Measurements from ENCODE around the gene STK16. TPM values are rescaled to one million over a fixed set of nuclear protein-coding genes. Genes with fewer than 3 reads are reported as not detected.

The STK16 gene
- total and polyA plus RNA-seq, 2 of the 13 experiments (the other 11 are each of a cell fraction or from before 2014, with no cell fraction given), result 28.0 to 50.9 TPM

DNA sequence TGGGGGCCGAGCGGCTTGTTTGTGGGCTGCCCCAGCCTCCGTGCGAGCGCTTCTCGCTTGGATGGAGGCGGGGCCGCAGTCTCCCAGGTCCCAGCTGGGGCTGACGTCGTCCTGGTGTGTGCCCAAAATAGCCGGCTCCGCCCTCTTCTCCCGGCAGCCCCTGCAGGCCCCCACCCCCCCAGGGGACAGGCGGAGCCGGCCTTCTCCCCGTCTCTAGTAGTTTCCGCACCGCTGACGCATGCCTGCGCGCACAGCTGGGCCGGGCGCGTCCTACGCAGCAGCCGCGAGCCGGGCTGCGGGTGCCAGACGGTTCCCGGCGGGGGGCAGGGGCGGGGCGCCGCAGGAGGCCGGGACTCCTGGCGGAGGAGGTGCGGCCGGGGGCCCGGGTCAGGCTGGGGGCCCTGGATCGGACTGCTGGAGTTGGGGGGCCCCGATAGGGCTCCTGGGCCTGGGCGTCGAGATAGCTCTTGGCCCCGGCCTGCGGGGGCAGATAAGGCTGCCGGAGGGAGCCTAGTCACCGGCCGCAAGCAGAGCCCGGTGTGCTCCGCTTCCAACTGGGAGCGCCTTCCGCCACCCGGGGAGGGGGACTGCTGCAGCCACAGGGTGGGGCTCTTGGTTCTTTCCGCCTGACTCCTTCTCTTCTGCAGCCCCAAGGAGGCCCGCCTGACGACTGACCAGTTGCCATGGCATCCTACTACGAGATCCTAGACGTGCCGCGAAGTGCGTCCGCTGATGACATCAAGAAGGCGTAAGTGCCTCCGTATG lies 34.1 kb downstream of the STK16 start, which contains the start of gene DNAJB2 (continued):
- TF ChIP-seq ATF1 (CRISPR knock-in tag; IDR thresholded peaks at IDR 0.05) (peak; percentile 73), NBN (conservative IDR thresholded peaks at IDR 0.05) (no peak)

DNA sequence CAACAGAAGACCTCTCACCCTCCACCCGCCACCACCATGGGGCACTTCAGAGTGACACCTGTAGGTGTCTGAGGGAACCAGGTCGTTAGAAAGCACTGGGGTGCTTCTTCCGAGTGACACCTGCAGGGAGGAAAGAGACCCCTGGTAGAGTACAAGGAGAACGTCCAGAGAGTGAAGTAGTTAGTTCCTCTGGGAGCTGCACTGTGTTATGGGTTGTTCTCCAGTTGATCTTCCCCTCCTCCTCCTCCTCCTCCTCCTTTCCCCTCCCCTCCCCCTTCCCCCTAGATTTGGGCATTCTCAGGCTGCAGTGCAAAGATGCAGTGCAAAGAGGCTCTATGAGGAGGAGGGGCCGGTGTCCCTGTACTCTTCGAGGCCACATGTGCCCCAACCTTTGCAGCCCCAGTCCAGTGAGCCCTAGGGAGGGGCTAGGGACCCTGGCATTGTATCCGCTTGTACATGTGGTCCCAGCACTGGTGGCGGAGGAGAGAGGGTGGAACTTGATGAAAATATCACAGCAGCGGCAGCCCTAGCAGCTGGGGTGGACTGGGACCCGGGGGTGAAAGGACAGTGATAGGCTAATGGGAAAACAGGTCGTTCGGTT lies 34.7 kb downstream of the STK16 start:
- ChIA-PET CTCF (ENCODE audit: low intra/inter-chr PET ratio, low total read pairs) (interaction anchor here (2.8 kb wide), 1 partner anchor 18 kb away, joined by 28 read pairs; no protein-coding TSS in a partner anchor), POLR2A (interaction anchor here (1.3 to 3.3 kb wide), 9 partner anchors 10 to 103 kb away, joined by 3 to 70 read pairs (median 19); partner anchors contain the start of genes ABCB6, ANKZF1, ATG9A and CNPPD1)
- 77% methylated on average over 12 of the region's 12 CpGs for WGBS (ENCODE audit: low lambda C conversion rate)
- Histone ChIP-seq H4K20me1 (ENCODE audit: insufficient read depth, low read length) (no peaks in the 10 kb centered on the region), H3K4me3 (replicated peaks in 1 of 3; ENCODE audit: insufficient read depth in 1 of 3, low read depth in 2 of 3, low read length in 3 of 3) (peak overlapping the region; percentile 59 to 77 (median 73)), H3K27me3 (ENCODE audit: control insufficient read depth in 1 of 2, insufficient read depth in 2 of 2, low read length in 2 of 2) (no peaks in the 10 kb centered on the region), H3K9me3 (ENCODE audit: low read length) (no peaks in the 10 kb centered on the region), H3K4me1 (ENCODE audit: insufficient read depth, low read length) (peaks cover 27% of the 10 kb centered on the region), H3K36me3 (replicated peaks in 1 of 2; ENCODE audit: control insufficient read depth in 1 of 2, insufficient read depth in 2 of 2, low read length in 2 of 2) (peaks cover 4 to 10% of the 10 kb centered on the region in 2 experiments; a peak in 4 of 5 replicates), H2AFZ (ENCODE audit: low read length) (no peak overlapping the region), H3K27ac (ENCODE audit: extremely low read length, insufficient read depth, low read length) (peak overlapping the region; percentile 62), H3K79me2 (ENCODE audit: insufficient read depth, low read length) (no peaks in the 10 kb centered on the region), H3K4me2 (ENCODE audit: low read depth, low read length) (peak overlapping the region; percentile 96), H3K9ac (ENCODE audit: insufficient read depth, low read depth, low read length) (peak overlapping the region; percentile 80)
- intact Hi-C loops (cut with micrococcal nuclease; ENCODE audit: unreplicated experiment) (loop anchor here (1.0 kb wide), 2 partner anchors 14 to 31 kb away; no protein-coding TSS in a partner anchor), in situ Hi-C loops (cut with HindIII; ENCODE audit: extremely low pct_ligation_motif_present, low pct_unique_long_range_greater_than_20kb) (no loop called here)
- FAIRE-seq (no peak), DNase-seq (ENCODE audit: low spot score) (no peak), ATAC-seq (peak; percentile 8)
- BruUV-seq (replicated peaks), result no TSS peak
- TF ChIP-seq ZNF781 (CRISPR knock-in tag; IDR thresholded peaks at IDR 0.05; ENCODE audit: borderline replicate concordance, not compliant biosample characterization) (no peak), SSRP1 (CRISPR knock-in tag; IDR thresholded peaks at IDR 0.05) (0 out of 2 replicates have a peak, but pooled peaks have one; percentile 30), ZNF572 (CRISPR knock-in tag; IDR thresholded peaks at IDR 0.05) (0 out of 2 replicates have a peak, but pooled peaks have one; percentile 57), PCBP2 (optimal IDR thresholded peaks at IDR 0.05; ENCODE audit: low read depth, low read length, poor library complexity, severe bottlenecking) (peak; percentile 91), ARNT2 (CRISPR knock-in tag; IDR thresholded peaks at IDR 0.05; ENCODE audit: low read depth) (no peak)
- TF ChIP-seq, protein P1, sequence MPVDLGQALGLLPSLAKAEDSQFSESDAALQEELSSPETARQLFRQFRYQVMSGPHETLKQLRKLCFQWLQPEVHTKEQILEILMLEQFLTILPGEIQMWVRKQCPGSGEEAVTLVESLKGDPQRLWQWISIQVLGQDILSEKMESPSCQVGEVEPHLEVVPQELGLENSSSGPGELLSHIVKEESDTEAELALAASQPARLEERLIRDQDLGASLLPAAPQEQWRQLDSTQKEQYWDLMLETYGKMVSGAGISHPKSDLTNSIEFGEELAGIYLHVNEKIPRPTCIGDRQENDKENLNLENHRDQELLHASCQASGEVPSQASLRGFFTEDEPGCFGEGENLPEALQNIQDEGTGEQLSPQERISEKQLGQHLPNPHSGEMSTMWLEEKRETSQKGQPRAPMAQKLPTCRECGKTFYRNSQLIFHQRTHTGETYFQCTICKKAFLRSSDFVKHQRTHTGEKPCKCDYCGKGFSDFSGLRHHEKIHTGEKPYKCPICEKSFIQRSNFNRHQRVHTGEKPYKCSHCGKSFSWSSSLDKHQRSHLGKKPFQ (CRISPR knock-in tag; IDR thresholded peaks at IDR 0.05; ENCODE audit: insufficient replicate concordance), result peak; percentile 9
- TF ChIP-seq, protein P2, sequence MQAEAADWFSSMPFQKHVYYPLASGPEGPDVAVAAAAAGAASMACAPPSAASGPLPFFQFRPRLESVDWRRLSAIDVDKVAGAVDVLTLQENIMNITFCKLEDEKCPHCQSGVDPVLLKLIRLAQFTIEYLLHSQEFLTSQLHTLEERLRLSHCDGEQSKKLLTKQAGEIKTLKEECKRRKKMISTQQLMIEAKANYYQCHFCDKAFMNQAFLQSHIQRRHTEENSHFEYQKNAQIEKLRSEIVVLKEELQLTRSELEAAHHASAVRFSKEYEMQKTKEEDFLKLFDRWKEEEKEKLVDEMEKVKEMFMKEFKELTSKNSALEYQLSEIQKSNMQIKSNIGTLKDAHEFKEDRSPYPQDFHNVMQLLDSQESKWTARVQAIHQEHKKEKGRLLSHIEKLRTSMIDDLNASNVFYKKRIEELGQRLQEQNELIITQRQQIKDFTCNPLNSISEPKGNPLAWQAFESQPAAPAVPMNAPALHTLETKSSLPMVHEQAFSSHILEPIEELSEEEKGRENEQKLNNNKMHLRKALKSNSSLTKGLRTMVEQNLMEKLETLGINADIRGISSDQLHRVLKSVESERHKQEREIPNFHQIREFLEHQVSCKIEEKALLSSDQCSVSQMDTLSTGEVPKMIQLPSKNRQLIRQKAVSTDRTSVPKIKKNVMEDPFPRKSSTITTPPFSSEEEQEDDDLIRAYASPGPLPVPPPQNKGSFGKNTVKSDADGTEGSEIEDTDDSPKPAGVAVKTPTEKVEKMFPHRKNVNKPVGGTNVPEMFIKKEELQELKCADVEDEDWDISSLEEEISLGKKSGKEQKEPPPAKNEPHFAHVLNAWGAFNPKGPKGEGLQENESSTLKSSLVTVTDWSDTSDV (CRISPR knock-in tag; IDR thresholded peaks at IDR 0.05), result peak; percentile 59; the same call in 1 of the 2 replicates
- TF ChIP-seq, protein P3, sequence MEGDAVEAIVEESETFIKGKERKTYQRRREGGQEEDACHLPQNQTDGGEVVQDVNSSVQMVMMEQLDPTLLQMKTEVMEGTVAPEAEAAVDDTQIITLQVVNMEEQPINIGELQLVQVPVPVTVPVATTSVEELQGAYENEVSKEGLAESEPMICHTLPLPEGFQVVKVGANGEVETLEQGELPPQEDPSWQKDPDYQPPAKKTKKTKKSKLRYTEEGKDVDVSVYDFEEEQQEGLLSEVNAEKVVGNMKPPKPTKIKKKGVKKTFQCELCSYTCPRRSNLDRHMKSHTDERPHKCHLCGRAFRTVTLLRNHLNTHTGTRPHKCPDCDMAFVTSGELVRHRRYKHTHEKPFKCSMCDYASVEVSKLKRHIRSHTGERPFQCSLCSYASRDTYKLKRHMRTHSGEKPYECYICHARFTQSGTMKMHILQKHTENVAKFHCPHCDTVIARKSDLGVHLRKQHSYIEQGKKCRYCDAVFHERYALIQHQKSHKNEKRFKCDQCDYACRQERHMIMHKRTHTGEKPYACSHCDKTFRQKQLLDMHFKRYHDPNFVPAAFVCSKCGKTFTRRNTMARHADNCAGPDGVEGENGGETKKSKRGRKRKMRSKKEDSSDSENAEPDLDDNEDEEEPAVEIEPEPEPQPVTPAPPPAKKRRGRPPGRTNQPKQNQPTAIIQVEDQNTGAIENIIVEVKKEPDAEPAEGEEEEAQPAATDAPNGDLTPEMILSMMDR (CRISPR knock-in tag; IDR thresholded peaks at IDR 0.05), result peak; percentile 10; the same call in 1 of the 2 replicates
- TF ChIP-seq, protein P4, sequence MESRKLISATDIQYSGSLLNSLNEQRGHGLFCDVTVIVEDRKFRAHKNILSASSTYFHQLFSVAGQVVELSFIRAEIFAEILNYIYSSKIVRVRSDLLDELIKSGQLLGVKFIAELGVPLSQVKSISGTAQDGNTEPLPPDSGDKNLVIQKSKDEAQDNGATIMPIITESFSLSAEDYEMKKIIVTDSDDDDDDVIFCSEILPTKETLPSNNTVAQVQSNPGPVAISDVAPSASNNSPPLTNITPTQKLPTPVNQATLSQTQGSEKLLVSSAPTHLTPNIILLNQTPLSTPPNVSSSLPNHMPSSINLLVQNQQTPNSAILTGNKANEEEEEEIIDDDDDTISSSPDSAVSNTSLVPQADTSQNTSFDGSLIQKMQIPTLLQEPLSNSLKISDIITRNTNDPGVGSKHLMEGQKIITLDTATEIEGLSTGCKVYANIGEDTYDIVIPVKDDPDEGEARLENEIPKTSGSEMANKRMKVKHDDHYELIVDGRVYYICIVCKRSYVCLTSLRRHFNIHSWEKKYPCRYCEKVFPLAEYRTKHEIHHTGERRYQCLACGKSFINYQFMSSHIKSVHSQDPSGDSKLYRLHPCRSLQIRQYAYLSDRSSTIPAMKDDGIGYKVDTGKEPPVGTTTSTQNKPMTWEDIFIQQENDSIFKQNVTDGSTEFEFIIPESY (CRISPR knock-in tag; IDR thresholded peaks at IDR 0.05), result peak; percentile 100; the same call in 1 of the 2 replicates
